ACC112 (cell line): ENCODE results near the gene MBD4.
A peak's percentile ranks its signal among the peaks of the same experiment; 100 is the strongest.
"Not testable (repeated sequence)": the region's sequence is repeated elsewhere in the genome, so short reads cannot be mapped to it uniquely, and the experiment has no call there.

Source experiments
- H2AFZ ChIP-seq: fragments of 200-600 bp; sonication (generic); one replicate; pipeline ENCODE4 v1.6.0; 2017; ENCODE audit warnings: antibody characterized with exemption, low read length; ENCODE audit not compliant: unreplicated experiment
- H3K27ac ChIP-seq: fragments of 200-600 bp; sonication (generic); 2 replicates; pipeline ENCODE4 v1.5.1; 2014; ENCODE audit warnings: low read depth, mild to moderate bottlenecking, antibody characterized with exemption, low read length, moderate library complexity
- H3K27me3 ChIP-seq: fragments of 200-600 bp; sonication (generic); 2 replicates; pipeline ENCODE4 v1.6.1; 2014; ENCODE audit warnings: mild to moderate bottlenecking, antibody characterized with exemption, low read length, moderate library complexity, mixed read lengths; ENCODE audit not compliant: insufficient read depth
- H3K36me3 ChIP-seq: fragments of 200-600 bp; sonication (generic); 2 replicates; pipeline ENCODE4 v1.6.1; 2016; ENCODE audit warnings: mild to moderate bottlenecking, antibody characterized with exemption, low read length, moderate library complexity, mixed read lengths; ENCODE audit not compliant: insufficient read depth
- H3K4me1 ChIP-seq: fragments of 200-600 bp; sonication (generic); one replicate; pipeline ENCODE4 v1.6.1; 2016; ENCODE audit warnings: low read length, mixed read lengths; ENCODE audit not compliant: insufficient read depth, unreplicated experiment, control insufficient read depth
- H3K4me3 ChIP-seq: fragments of 200-600 bp; sonication (generic); 2 replicates; pipeline ENCODE4 v1.5.1; 2014; ENCODE audit warnings: mild to moderate bottlenecking, low read depth, low read length
- H3K79me2 ChIP-seq: fragments of 200-600 bp; sonication (generic); one replicate; pipeline ENCODE4 v1.6.0; 2016; ENCODE audit warnings: low read length; ENCODE audit not compliant: control insufficient read depth, unreplicated experiment, insufficient read depth

The MBD4 gene

GRCh38 chr3:129481225-129481765 is 41.5 kb upstream of the MBD4 start:
- H3K79me2 ChIP-seq, H3K4me3 ChIP-seq, H3K36me3 ChIP-seq, H2AFZ ChIP-seq, H3K27me3 ChIP-seq: not testable (repeated sequence)
- Histone ChIP-seq H3K27ac (peak overlapping the region; percentile 63), H3K4me1 (peaks cover 30% of the 10 kb centered on the region)

DNA sequence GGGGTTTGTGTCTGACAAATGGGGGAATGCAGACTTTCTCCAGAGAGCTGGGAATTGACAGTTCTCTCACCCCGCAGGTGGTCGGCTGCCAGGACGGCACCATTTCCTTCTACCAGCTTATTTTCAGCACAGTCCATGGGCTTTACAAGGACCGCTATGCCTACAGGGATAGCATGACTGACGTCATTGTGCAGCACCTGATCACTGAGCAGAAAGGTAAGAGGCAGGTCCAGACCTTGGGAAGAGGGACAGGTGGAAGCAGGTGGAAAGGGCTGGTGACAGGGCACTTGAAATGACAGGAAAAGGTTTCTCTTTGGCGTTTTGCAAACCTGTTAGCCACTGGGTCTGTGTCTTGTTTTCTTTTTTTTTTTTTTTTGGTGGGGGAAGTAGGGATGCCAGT is 36.8 kb upstream of the MBD4 start:
- no peak overlapping the region for H3K4me3 ChIP-seq
- 0 out of 2 replicates have a peak, but pooled peaks cover 7% of the 10 kb centered on the region for H3K36me3 ChIP-seq
- H3K4me1 ChIP-seq = peaks cover 2% of the 10 kb centered on the region
- no peak overlapping the region for H3K27ac ChIP-seq
- no peak overlapping the region for H2AFZ ChIP-seq
- H3K27me3 ChIP-seq = no peaks in the 10 kb centered on the region
- no peaks in the 10 kb centered on the region for H3K79me2 ChIP-seq

DNA sequence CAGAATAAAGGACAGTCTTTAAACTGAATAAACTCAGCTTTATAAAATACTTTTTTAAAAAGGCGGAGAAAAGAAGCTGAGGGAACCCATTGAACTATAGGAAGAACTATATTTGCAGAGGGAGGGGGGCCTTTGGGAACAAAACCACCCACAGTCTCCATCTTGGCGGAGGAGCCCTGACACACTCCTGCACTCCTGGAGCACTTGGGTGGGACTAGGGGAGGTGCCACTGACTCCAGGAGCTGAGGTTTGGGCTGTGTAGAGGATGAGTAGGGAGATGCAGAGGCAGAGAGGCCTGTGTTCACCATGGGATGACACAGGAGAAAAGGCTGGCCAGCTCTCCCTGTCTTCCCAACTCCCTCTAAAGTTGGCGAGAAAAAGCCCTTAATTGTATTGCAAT is 36.1 kb upstream of the MBD4 start:
- Histone ChIP-seq H2AFZ (no peak overlapping the region), H3K4me3 (no peak overlapping the region), H3K36me3 (0 out of 2 replicates have a peak, but pooled peaks cover 7% of the 10 kb centered on the region), H3K27ac (no peak overlapping the region), H3K79me2 (no peaks in the 10 kb centered on the region), H3K27me3 (no peaks in the 10 kb centered on the region), H3K4me1 (no peaks in the 10 kb centered on the region)

DNA sequence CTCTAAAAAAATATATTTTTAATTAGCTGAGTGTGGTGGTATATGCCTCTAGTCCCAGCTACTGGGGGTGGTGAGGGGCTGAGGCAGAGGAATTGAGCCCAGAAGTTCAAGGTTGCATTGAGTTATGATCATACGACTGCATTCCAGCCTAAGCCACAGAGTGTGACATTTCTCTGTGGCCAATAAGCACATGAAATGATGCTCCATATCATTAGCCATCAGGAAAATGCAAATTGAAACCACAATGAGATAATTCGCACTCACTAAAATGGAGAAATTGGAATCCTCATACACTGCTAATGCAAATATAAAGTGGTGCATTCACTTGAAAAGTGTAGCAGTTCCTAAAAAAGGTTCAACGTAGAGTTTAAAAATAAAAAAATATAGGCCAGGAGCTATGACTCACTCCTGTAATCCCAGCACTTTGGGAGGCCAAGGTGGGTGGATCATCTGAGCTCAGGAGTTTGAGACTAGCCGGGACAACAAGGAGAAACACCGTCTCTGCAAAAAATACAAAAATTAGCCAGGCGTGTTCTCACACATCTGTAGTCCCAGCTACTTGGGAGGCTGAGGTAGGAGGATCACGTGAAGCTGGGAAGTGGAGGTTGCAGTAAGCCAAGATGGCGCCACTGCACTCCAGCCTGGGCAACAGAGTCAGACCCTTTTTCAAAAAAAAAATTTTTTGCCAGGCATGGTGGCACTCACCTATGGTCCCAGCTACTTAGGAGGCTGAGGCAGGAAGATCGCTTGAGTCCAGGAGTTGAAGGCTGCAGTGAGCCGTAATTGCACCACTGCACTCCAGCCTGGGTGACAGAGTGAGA is 35.4 kb upstream of the MBD4 start:
- no peak overlapping the region for H3K4me3 ChIP-seq
- H3K36me3 ChIP-seq = 0 out of 2 replicates have a peak, but pooled peaks cover 2% of the 10 kb centered on the region
- no peak overlapping the region for H3K27ac ChIP-seq
- H3K79me2 ChIP-seq = no peaks in the 10 kb centered on the region
- no peak overlapping the region for H2AFZ ChIP-seq
- H3K4me1 ChIP-seq = no peaks in the 10 kb centered on the region
- H3K27me3 ChIP-seq = no peaks in the 10 kb centered on the region

GRCh38 chr3:129473769-129474152 is 34.0 kb upstream of the MBD4 start:
- H3K27me3 ChIP-seq = no peaks in the 10 kb centered on the region
- H2AFZ ChIP-seq = no peak overlapping the region
- no peaks in the 10 kb centered on the region for H3K36me3 ChIP-seq
- no peak overlapping the region for H3K4me3 ChIP-seq
- no peaks in the 10 kb centered on the region for H3K4me1 ChIP-seq
- no peaks in the 10 kb centered on the region for H3K79me2 ChIP-seq
- no peak overlapping the region for H3K27ac ChIP-seq

DNA sequence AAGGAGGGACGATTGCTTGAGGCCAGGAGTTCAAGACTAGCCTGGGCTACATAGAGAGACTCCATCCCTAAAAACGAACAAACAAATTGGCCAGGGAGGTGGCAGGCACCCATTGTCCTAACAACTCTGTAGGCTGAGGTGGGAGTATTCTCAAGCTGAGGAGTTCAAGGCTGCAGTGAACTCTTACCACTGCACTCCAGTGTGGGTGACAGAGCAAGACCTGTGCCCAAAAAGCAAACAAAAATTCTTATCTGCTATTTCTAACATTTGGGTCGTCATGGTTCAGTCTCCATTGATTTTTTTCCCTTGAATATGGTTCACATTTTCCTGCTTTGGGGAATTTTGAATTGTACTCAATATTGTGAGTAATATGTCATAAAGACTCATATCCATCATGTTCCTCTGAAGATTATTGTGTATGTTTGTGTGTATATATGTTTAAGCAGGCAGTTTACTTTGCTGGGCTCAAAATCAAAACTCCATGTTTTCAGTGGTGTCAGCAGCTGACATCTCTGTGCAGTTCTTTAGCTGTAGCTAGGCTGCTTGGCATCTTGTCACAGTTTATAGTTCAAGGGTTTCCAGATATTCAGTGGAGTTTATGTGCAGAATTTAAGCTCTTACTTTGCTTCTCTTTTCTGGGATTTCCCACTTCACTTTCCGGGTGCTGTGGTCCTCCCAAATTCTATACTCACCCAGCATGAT is 33.5 kb upstream of the MBD4 start:
- H3K4me3 ChIP-seq = no peak overlapping the region
- no peak overlapping the region for H3K27ac ChIP-seq
- no peaks in the 10 kb centered on the region for H3K27me3 ChIP-seq
- no peaks in the 10 kb centered on the region for H3K79me2 ChIP-seq
- no peaks in the 10 kb centered on the region for H3K4me1 ChIP-seq
- H3K36me3 ChIP-seq = no peaks in the 10 kb centered on the region
- no peak overlapping the region for H2AFZ ChIP-seq

DNA sequence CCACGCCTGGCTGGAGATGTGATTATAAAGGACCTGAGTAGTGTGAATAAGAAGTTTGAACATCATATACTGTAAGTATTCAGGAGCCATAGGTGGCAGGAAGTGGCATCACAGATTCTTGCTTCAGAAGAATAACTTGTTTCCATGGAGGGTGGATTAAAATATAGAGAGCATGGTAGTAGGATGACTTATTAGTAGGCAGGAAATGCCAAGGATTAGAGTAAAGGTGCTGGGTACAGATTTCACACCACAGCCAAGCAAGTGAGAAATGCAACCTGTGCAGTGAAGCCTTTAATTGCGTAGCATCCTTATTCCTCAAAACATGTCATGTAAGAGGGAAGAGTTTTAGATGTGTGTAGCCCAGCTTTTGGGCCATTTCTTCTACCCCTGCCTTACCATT is 31.1 kb upstream of the MBD4 start:
- no peaks in the 10 kb centered on the region for H3K27me3 ChIP-seq
- no peak overlapping the region for H3K27ac ChIP-seq
- H2AFZ ChIP-seq = no peak overlapping the region
- no peaks in the 10 kb centered on the region for H3K36me3 ChIP-seq
- H3K4me3 ChIP-seq = no peak overlapping the region
- H3K4me1 ChIP-seq = no peaks in the 10 kb centered on the region
- no peaks in the 10 kb centered on the region for H3K79me2 ChIP-seq

DNA sequence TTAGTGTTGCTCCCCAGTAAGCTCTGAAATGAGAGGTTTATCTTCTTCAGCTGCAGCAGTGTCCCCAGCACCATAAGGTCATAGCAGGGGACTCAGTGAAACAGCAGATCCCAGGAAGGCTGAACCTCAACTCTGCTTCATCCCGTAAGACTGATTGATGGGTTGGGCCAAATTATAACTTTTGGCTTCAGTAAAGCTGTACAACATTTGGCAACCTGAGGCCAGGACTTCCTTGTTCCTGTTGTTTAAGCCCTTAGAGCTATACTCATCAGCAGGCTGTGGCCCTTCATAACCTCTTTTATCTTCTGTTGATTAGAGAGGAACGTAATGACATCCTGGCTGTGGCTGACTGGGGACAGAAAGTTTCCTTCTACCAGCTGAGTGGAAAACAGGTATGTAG is 29.3 kb upstream of the MBD4 start:
- no peak overlapping the region for H2AFZ ChIP-seq
- H3K27ac ChIP-seq = no peak overlapping the region
- no peaks in the 10 kb centered on the region for H3K4me1 ChIP-seq
- H3K4me3 ChIP-seq = no peak overlapping the region
- no peaks in the 10 kb centered on the region for H3K79me2 ChIP-seq
- H3K36me3 ChIP-seq = no peaks in the 10 kb centered on the region
- H3K27me3 ChIP-seq = no peaks in the 10 kb centered on the region

DNA sequence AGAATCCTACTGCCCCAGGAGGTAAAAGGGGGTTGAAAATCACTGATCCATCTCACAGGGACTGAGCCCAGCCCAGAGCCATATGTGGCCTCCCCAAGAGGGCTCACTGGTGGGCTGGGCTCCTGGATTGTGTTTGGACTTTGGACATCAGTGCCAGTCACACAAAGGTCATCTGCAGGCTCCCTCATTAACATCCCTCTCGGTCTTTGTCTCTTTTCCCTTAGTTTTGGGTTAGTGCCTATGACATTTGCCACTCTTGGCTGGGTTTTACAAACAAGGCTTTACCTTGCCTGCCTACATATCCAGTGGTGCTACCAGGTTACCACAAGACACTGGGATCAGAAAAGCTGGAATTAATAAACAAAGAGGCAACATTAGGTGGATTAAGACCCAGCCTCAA is 28.2 kb upstream of the MBD4 start:
- Histone ChIP-seq H2AFZ (no peak overlapping the region), H3K36me3 (no peaks in the 10 kb centered on the region), H3K79me2 (no peaks in the 10 kb centered on the region), H3K4me3 (no peak overlapping the region), H3K4me1 (no peaks in the 10 kb centered on the region), H3K27ac (no peak overlapping the region), H3K27me3 (no peaks in the 10 kb centered on the region)

GRCh38 chr3:129463716-129464115 is 24.0 kb upstream of the MBD4 start:
- Histone ChIP-seq H3K4me3 (no peak overlapping the region), H3K36me3 (no peaks in the 10 kb centered on the region), H3K4me1 (peaks cover 16% of the 10 kb centered on the region), H2AFZ (no peak overlapping the region), H3K79me2 (no peaks in the 10 kb centered on the region), H3K27ac (no peak overlapping the region), H3K27me3 (no peaks in the 10 kb centered on the region)

DNA sequence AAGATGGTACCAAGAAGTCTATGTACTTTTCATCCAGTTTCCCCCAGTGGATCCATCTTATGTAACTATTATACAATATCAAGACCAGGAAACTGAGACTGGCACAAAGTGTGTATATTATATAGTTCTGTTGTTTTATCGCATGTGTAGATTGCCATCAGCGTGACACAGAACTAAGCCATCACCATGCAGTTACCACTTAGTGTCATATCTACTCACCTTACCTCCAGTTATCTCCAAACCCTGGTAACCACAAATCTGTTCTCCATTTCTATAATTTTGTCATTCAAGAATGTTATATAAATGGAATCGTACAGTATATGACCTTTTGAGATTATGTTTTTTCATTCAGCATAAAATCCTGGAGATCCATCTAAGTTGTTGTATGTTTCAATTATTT is 23.3 kb upstream of the MBD4 start:
- Histone ChIP-seq H3K36me3 (no peaks in the 10 kb centered on the region), H3K79me2 (no peaks in the 10 kb centered on the region), H3K27me3 (no peaks in the 10 kb centered on the region), H3K4me1 (peaks cover 16% of the 10 kb centered on the region), H2AFZ (no peak overlapping the region), H3K4me3 (no peak overlapping the region), H3K27ac (no peak overlapping the region)
